ENCODE results near the gene GMPPA. TPM values are rescaled to one million over a fixed set of nuclear protein-coding genes. Genes with fewer than 3 reads are reported as not detected.

GMPPA gene
- total RNA-seq, 1 donor, result 46.0 TPM

GRCh38 chr2:219533930-219534661 lies 35.4 kb downstream of the GMPPA start:
- no peak for DNase-seq (ENCODE audit: insufficient read length, low spot score, missing footprints)
- H3K9me3 ChIP-seq (ENCODE audit: low read depth, low read length), result no peaks in the 10 kb centered on the region

GRCh38 chr2:219536425-219536824 lies 37.7 kb downstream of the GMPPA start:
- Histone ChIP-seq H3K36me3 (ENCODE audit: insufficient read depth, low read length) (peaks cover 24% of the 10 kb centered on the region), H3K27ac (ENCODE audit: low read depth, low read length) (no peak overlapping the region), H3K4me3 (ENCODE audit: insufficient read depth, low read length) (no peak overlapping the region), H3K79me2 (ENCODE audit: insufficient read depth, low read length) (peaks cover 10% of the 10 kb centered on the region), H4K20me1 (ENCODE audit: insufficient read depth, low read length) (peaks cover 22% of the 10 kb centered on the region), H3K4me1 (ENCODE audit: insufficient read depth, low read length) (no peaks in the 10 kb centered on the region), H3K27me3 (ENCODE audit: insufficient read depth, low read length) (peaks cover 4% of the 10 kb centered on the region), H3K9me3 (ENCODE audit: low read depth, low read length) (no peaks in the 10 kb centered on the region), H3K4me2 (ENCODE audit: insufficient read depth, low read length) (no peak overlapping the region), H2AFZ (ENCODE audit: low read length) (no peak overlapping the region)
- no peak for TF ChIP-seq CTCF (IDR thresholded peaks at IDR 0.05; ENCODE audit: extremely low read depth, low read depth, low read length)
- no peak for DNase-seq (ENCODE audit: insufficient read length, low spot score, missing footprints)

More at GRCh38 chr2:219533930-219534661, 35.4 kb downstream of the GMPPA start:
- H3K79me2 ChIP-seq (ENCODE audit: insufficient read depth, low read length), result no peaks in the 10 kb centered on the region
- no peak overlapping the region for H2AFZ ChIP-seq (ENCODE audit: low read length)
- H3K4me1 ChIP-seq (ENCODE audit: insufficient read depth, low read length), result peaks cover 4% of the 10 kb centered on the region
- H3K36me3 ChIP-seq (ENCODE audit: insufficient read depth, low read length), result peaks cover 4% of the 10 kb centered on the region
- no peak overlapping the region for H3K4me3 ChIP-seq (ENCODE audit: insufficient read depth, low read length)
- no peak overlapping the region for H3K27ac ChIP-seq (ENCODE audit: low read depth, low read length)
- TF ChIP-seq CTCF (IDR thresholded peaks at IDR 0.05; ENCODE audit: extremely low read depth, low read depth, low read length), result no peak
- H4K20me1 ChIP-seq (ENCODE audit: insufficient read depth, low read length), result peaks cover 8% of the 10 kb centered on the region
- no peak overlapping the region for H3K4me2 ChIP-seq (ENCODE audit: insufficient read depth, low read length)
- H3K27me3 ChIP-seq (ENCODE audit: insufficient read depth, low read length), result peaks cover 16% of the 10 kb centered on the region

GRCh38 chr2:219536967-219537366 lies 38.3 kb downstream of the GMPPA start:
- TF ChIP-seq CTCF (IDR thresholded peaks at IDR 0.05; ENCODE audit: extremely low read depth, low read depth, low read length), result no peak
- no peak for DNase-seq (ENCODE audit: insufficient read length, low spot score, missing footprints)

GRCh38 chr2:219537657-219538488 lies 39.2 kb downstream of the GMPPA start:
- Histone ChIP-seq H3K4me2 (ENCODE audit: insufficient read depth, low read length) (no peak overlapping the region), H2AFZ (ENCODE audit: low read length) (no peak overlapping the region), H3K9me3 (ENCODE audit: low read depth, low read length) (no peaks in the 10 kb centered on the region), H3K4me1 (ENCODE audit: insufficient read depth, low read length) (peaks cover 11% of the 10 kb centered on the region), H4K20me1 (ENCODE audit: insufficient read depth, low read length) (peaks cover 34% of the 10 kb centered on the region), H3K27ac (ENCODE audit: low read depth, low read length) (no peak overlapping the region), H3K27me3 (ENCODE audit: insufficient read depth, low read length) (peaks cover 4% of the 10 kb centered on the region), H3K4me3 (ENCODE audit: insufficient read depth, low read length) (no peak overlapping the region), H3K36me3 (ENCODE audit: insufficient read depth, low read length) (peaks cover 25% of the 10 kb centered on the region), H3K79me2 (ENCODE audit: insufficient read depth, low read length) (peaks cover 23% of the 10 kb centered on the region)
- no peak for TF ChIP-seq CTCF (IDR thresholded peaks at IDR 0.05; ENCODE audit: extremely low read depth, low read depth, low read length)
- no peak for DNase-seq (ENCODE audit: insufficient read length, low spot score, missing footprints)

More at GRCh38 chr2:219536967-219537366, 38.3 kb downstream of the GMPPA start:
- peaks cover 3% of the 10 kb centered on the region for H3K4me1 ChIP-seq (ENCODE audit: insufficient read depth, low read length)
- peaks cover 15% of the 10 kb centered on the region for H3K79me2 ChIP-seq (ENCODE audit: insufficient read depth, low read length)
- no peak overlapping the region for H3K4me3 ChIP-seq (ENCODE audit: insufficient read depth, low read length)
- peaks cover 25% of the 10 kb centered on the region for H3K36me3 ChIP-seq (ENCODE audit: insufficient read depth, low read length)
- no peak overlapping the region for H2AFZ ChIP-seq (ENCODE audit: low read length)
- no peaks in the 10 kb centered on the region for H3K9me3 ChIP-seq (ENCODE audit: low read depth, low read length)
- peaks cover 25% of the 10 kb centered on the region for H4K20me1 ChIP-seq (ENCODE audit: insufficient read depth, low read length)
- H3K27ac ChIP-seq (ENCODE audit: low read depth, low read length), result no peak overlapping the region
- no peak overlapping the region for H3K4me2 ChIP-seq (ENCODE audit: insufficient read depth, low read length)
- peaks cover 4% of the 10 kb centered on the region for H3K27me3 ChIP-seq (ENCODE audit: insufficient read depth, low read length)
